HUES48 (cell line): ENCODE results near the gene ANKS4B.

ENCODE experiments used
- H3K27ac ChIP-seq: one replicate; pipeline ENCODE4 v1.7.0; 2013; ENCODE audit warnings: low read depth, low read length, inconsistent platforms
- H3K27me3 ChIP-seq: 2 replicates; pipeline ENCODE4 v1.6.1; 2013; ENCODE audit warnings: mild to moderate bottlenecking, low read length; ENCODE audit not compliant: control insufficient read depth, insufficient read depth
- H3K36me3 ChIP-seq: 2 replicates; pipeline ENCODE4 v1.6.1; 2013; ENCODE audit warnings: low read length; ENCODE audit not compliant: control insufficient read depth, insufficient read depth
- H3K4me1 ChIP-seq: 2 replicates; pipeline ENCODE4 v1.6.1; 2013; ENCODE audit warnings: mild to moderate bottlenecking, low read length; ENCODE audit not compliant: control insufficient read depth, insufficient read depth
- H3K4me3 ChIP-seq: 2 replicates; pipeline ENCODE4 v1.5.1; 2013; ENCODE audit warnings: mild to moderate bottlenecking, low read depth, low read length
- H3K9ac ChIP-seq: 2 replicates; pipeline ENCODE4 v1.6.1; 2013; ENCODE audit warnings: mild to moderate bottlenecking, low read depth, low read length, moderate library complexity
- H3K9me3 ChIP-seq: 2 replicates; pipeline ENCODE4 v1.6.1; 2013; ENCODE audit warnings: low read length; ENCODE audit not compliant: control insufficient read depth, insufficient read depth

Gene ANKS4B

GRCh38 chr16:21218153-21218552 is 15.3 kb upstream of the ANKS4B start:
- H3K9me3 ChIP-seq = no peaks in the 10 kb centered on the region
- no peaks in the 10 kb centered on the region for H3K27me3 ChIP-seq
- H3K36me3 ChIP-seq = no peaks in the 10 kb centered on the region
- H3K27ac ChIP-seq = no peak overlapping the region
- H3K4me1 ChIP-seq = peaks cover 22% of the 10 kb centered on the region
- no peak overlapping the region for H3K4me3 ChIP-seq
- no peak overlapping the region for H3K9ac ChIP-seq

- Histone ChIP-seq H3K27me3 (no peaks in the 10 kb centered on the region), H3K36me3 (no peaks in the 10 kb centered on the region), H3K4me3 (no peak overlapping the region), H3K27ac (no peak overlapping the region), H3K9me3 (no peaks in the 10 kb centered on the region), H3K9ac (no peak overlapping the region), H3K4me1 (peaks cover 29% of the 10 kb centered on the region)
Measured at GRCh38 chr16:21219551-21219950, 13.9 kb upstream of the ANKS4B start.

DNA sequence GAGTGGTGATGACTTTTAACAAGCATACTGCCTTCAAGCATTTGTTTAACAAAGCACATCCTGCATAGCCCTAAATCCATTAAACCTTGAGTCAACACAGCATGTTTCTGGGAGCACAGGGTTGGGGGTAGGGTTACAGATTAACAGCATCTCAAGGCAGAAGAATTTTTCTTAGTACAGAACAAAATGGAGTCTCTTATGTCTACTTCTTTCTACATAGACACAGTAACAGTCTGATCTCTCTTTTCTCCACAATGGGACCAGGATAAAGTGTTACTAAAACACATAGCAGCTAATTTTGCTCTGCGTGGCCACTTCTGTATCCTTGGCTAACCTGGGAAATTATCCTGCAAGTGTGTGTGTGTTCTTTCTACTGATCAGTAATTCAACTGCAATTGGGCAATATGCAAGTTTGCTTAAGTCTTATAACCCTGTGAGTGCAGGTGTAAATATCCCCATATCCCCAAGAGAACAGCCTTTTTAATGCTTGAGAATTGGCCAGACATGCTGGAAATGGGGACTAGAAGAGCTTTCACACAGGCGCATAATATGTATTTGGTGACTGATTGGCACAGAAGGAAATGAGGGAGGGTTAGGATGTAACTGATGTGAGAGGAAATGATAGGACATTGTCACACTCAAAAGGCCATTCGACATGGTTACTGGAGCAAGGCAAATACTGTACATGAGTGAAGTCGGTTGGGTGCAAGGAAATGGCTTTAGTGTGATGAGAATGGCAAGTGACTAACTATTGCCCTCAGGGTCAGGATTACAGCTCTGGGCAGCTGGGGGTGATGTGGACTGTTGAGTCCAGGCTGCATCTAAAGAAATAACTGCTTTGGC is 10.8 kb upstream of the ANKS4B start:
- Histone ChIP-seq H3K27me3 (no peaks in the 10 kb centered on the region), H3K4me1 (peaks cover 29% of the 10 kb centered on the region), H3K27ac (peak overlapping the region; percentile 46), H3K36me3 (no peaks in the 10 kb centered on the region), H3K9ac (no peak overlapping the region), H3K4me3 (no peak overlapping the region), H3K9me3 (no peaks in the 10 kb centered on the region)

GRCh38 chr16:21223787-21224186 is 9.7 kb upstream of the ANKS4B start:
- H3K4me1 ChIP-seq = peaks cover 29% of the 10 kb centered on the region
- no peaks in the 10 kb centered on the region for H3K36me3 ChIP-seq
- no peak overlapping the region for H3K4me3 ChIP-seq
- H3K27me3 ChIP-seq = no peaks in the 10 kb centered on the region
- no peak overlapping the region for H3K9ac ChIP-seq
- no peaks in the 10 kb centered on the region for H3K9me3 ChIP-seq
- no peak overlapping the region for H3K27ac ChIP-seq

DNA sequence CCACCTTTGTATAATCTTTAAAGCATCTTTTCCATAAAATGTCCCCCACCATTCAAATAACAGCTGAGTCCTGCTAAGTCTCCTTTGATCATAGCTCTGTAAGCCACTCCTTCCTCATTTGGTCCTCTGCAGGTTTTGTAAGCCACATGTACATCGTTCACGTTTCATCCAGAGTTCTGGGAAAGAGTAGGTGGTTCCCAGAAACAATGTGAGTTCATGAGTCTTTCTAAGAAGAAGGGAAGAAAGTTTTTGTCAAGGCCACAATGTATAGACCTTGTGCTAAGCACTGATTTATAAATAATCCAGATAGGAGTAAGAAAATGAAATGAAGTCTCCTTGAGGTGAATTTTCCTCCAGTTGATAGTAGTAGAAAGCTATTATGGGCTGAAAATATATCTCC is 8.7 kb upstream of the ANKS4B start:
- H3K4me1 ChIP-seq = peaks cover 29% of the 10 kb centered on the region
- H3K9me3 ChIP-seq = no peaks in the 10 kb centered on the region
- no peak overlapping the region for H3K27ac ChIP-seq
- H3K4me3 ChIP-seq = no peak overlapping the region
- no peak overlapping the region for H3K9ac ChIP-seq
- no peaks in the 10 kb centered on the region for H3K27me3 ChIP-seq
- H3K36me3 ChIP-seq = no peaks in the 10 kb centered on the region

DNA sequence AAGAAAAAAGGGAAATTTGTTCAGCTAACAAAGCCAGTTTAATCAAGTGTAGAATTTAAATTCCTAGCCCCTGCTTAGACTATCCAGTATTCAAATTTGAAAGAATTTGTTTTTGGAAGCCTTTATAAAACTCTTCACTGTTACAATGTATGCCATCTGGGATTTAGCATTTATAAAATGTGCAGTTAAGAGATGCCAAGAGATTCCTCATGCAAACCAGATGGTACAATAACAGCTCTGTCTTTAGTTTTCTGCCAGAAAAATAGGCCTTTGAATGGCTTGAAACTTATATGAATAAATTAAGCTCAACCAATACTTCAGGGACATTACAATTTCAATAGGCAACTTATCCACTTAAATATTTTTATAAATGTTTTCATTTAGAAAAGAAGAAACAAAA is 6.8 kb upstream of the ANKS4B start:
- Histone ChIP-seq H3K27ac (no peak overlapping the region), H3K9me3 (no peaks in the 10 kb centered on the region), H3K9ac (no peak overlapping the region), H3K4me1 (peaks cover 18% of the 10 kb centered on the region), H3K4me3 (no peak overlapping the region), H3K36me3 (no peaks in the 10 kb centered on the region), H3K27me3 (no peaks in the 10 kb centered on the region)

DNA sequence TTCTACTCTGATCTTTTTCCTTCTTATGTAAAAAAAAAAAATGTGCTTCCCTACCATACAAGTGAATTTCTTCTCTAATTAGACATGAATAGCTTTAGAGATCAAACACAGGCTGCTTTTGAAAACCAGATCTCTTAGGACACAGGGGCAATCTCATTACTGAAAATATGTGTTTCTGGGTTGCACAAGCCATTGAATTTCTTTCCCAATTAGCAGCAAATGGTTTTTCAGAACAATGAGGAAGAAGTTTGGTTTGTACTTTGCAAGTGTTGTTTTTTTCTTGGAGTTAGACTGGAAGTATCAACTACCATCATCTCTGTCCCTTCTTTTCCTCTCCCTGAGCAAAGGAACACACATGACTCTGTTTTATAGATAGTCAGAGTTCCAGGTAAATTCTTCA is 5.6 kb upstream of the ANKS4B start:
- Histone ChIP-seq H3K27ac (no peak overlapping the region), H3K9ac (no peak overlapping the region), H3K27me3 (no peaks in the 10 kb centered on the region), H3K4me3 (no peak overlapping the region), H3K4me1 (peaks cover 10% of the 10 kb centered on the region), H3K9me3 (no peaks in the 10 kb centered on the region), H3K36me3 (no peaks in the 10 kb centered on the region)

DNA sequence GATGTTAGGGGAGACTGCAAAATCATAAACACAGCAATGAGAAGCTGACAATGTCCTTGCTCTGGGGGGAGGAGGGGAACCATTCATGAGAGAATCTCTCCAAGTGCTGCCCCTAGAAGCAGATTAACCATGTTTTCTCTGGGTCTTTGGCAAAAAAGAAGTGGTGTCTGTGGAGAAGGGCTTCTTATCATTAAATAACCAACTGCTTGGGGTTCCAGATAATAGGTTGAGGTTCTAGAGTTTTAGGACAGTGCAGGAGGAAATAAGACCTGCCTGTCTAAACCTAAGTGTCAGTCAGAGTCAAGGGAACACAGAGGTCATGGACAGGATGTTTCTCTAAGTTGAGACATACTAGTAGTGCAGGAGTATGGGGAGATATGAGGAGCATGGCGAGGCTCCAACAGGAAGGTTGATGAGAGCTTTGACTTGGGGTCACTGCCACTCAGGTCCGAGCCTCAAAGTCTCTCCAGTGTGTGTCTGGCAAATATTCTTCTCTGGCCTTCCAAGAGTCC is 5.1 kb upstream of the ANKS4B start:
- Histone ChIP-seq H3K4me3 (no peak overlapping the region), H3K9me3 (no peaks in the 10 kb centered on the region), H3K27ac (no peak overlapping the region), H3K36me3 (no peaks in the 10 kb centered on the region), H3K9ac (no peak overlapping the region), H3K4me1 (peaks cover 6% of the 10 kb centered on the region), H3K27me3 (no peaks in the 10 kb centered on the region)

DNA sequence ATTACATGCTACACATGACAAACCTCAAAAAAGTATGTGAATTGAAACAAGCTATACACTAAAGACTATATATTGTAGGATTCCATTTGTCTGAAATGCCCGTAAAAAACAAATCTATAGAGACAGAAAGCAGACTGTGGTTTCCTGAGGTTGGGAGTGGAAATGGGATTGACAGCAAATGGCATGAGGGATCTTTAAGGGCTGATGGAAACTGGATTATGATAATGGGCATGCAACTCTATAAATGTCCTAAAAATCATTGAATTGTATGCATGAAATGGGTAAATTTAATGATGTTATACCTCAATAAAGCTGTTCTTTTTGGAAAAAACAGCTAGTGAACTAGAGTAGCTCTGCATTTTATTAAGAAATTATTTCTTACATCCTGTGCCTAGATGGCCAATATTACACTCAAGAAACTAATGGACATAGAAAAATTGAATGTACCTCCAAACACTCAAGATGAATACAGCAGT is 416 bp upstream of the ANKS4B start:
- Histone ChIP-seq H3K27ac (no peak overlapping the region), H3K9ac (no peak overlapping the region), H3K9me3 (no peaks in the 10 kb centered on the region), H3K4me1 (no peaks in the 10 kb centered on the region), H3K4me3 (no peak overlapping the region), H3K27me3 (no peaks in the 10 kb centered on the region), H3K36me3 (no peaks in the 10 kb centered on the region)

- Histone ChIP-seq H3K36me3 (no peaks in the 10 kb centered on the region), H3K9ac (no peak overlapping the region), H3K27ac (no peak overlapping the region), H3K4me3 (no peak overlapping the region), H3K9me3 (no peaks in the 10 kb centered on the region), H3K4me1 (no peaks in the 10 kb centered on the region), H3K27me3 (no peaks in the 10 kb centered on the region)
Measured at GRCh38 chr16:21235199-21235585, 1.7 kb downstream of the ANKS4B start.

DNA sequence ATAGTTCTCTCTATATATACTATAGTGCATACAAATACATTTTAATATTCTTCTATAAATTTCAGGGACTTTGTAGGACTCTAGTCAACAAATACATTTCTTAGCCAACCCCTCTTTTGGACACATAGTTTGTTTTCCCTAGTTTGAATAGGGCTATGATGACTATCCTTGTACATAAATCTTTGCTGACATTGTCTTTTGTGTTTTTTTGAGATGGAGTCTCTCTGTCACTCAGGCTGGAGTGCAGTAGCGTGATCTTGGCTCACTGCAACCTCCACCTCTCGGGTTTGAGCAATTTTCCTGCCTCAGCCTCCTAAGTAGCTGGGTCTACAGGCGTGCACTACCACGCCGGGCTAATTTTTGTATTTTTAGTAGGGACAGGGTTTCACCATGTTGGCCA is 3.3 kb downstream of the ANKS4B start:
- no peaks in the 10 kb centered on the region for H3K9me3 ChIP-seq
- H3K27me3 ChIP-seq = no peaks in the 10 kb centered on the region
- H3K27ac ChIP-seq = no peak overlapping the region
- H3K9ac ChIP-seq = no peak overlapping the region
- H3K36me3 ChIP-seq = no peaks in the 10 kb centered on the region
- no peaks in the 10 kb centered on the region for H3K4me1 ChIP-seq
- H3K4me3 ChIP-seq = no peak overlapping the region
